HG02610 (cell line): Measurements from ENCODE around the gene IL31.

Source experiments
- ATAC-seq: cut with Tn5 transposase; IDR thresholded peaks from one replicate; pipeline ENCODE4 v1.9.1; 2021; ENCODE audit warnings: mild to moderate bottlenecking, moderate library complexity; ENCODE audit not compliant: unreplicated experiment

The IL31 gene

GRCh38 chr12:122159882-122160281 is 14.1 kb downstream of the IL31 start:
- no peak for ATAC-seq

- no peak for ATAC-seq
Measured at GRCh38 chr12:122158700-122159285, 15.2 kb downstream of the IL31 start.

- no peak for ATAC-seq
Measured at GRCh38 chr12:122155705-122156104, 18.3 kb downstream of the IL31 start.

DNA sequence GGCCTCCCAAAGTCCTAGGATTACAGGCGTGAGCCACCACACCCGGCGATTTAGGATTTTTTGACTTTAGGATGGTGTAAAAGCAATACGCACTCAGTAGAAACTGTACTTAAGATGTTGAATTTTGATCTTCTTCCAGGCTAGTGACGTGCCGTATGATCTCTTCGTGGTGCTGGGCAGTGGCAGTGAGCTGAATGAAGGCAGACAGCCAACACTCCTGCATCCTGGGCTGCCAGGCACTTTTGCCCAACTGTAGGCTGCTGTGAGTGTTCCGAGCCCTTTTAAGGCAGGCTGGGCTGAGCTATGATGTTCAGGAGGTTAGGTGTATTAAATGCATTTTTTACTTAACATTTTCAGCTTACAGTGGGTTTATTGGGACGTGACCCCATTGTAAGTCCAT is 21.3 kb downstream of the IL31 start:
- ATAC-seq: no peak

DNA sequence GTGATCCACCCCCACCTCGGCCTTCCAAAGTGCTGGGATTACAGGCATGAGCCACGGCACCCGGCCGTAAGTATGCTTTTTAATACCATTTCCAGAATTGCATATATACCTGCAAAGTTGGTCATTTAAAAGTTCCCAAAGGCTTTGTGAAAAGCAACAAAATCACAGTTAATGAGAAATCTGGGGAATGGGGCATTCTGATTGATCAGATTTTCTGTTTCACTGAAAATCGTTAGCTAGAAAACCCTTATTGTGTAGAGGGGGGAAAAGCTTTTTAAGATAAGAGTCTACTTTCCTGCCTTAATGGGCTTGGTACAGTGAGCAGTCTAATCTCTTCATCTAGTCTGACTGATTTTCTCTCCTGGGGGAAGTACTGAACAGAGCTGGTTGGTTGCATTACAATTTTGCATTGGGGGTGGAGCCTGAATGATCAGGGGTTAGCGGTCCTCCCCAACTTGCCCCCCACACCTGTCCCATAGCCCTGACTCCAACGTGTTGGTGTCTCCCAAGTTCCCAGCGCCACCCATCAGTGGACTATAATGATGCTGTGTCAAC is 23.8 kb downstream of the IL31 start:
- no peak for ATAC-seq

DNA sequence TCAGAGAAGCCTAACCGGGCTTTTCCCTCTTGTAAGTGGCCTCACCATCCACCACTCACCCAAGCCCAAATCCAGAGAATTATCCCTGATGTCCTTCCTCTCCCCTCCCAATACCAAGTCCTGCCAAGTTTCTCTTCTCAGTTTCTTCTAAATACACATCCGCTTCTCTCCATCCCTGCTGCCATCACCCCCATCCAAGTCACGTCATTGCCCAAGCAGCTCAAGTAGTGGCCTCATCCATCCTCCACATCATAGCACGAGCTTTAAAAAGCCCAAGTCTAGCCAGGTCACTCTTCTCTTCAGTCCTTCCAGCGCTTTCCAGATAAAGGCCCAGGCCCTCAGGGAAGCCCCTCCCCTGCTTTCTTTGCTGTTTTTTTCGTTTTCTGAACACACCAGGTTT is 25.4 kb downstream of the IL31 start:
- no peak for ATAC-seq

- no peak for ATAC-seq
Measured at GRCh38 chr12:122147514-122148290, 26.3 kb downstream of the IL31 start.

DNA sequence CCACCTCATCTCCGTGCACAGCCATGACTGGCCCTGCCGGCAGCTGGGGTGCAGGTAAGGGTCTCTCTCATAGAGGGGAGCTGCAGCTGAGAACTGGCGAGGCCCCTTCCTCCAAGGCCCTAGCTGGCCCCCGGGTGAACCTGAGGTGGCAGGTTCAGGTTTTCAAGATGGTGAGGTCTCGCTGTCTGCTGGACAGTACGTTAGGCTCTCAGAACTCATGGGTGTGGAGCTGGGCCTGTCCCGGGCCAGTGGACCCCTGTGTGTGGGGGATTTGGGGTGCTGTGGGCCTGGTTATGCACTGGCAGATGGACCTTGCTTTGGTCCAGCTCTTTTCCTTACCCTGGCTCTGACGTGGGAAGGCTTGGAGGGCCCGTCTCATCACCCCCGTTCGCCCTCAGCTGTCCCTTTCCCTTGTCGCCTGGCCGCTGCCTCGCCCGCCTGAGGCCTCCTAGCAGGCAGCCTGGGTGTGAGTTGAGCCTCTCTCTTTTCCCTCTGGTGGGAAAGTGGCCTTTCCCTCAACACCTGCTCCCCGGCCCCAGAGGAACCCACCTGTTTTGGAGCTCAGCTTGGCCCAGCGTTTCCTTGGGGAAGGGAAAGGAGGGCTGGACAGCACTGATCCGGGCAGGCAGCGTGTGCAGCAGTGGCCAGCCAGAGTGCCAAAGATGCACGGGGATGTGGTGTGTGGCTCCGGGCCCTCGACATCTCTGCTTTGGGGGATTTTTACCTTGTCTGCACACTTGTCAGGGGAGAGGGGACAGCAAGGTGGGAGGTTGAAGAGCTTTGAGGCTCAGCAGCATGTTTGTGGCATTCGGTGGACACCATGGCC is 28.3 kb downstream of the IL31 start:
- ATAC-seq: no peak

DNA sequence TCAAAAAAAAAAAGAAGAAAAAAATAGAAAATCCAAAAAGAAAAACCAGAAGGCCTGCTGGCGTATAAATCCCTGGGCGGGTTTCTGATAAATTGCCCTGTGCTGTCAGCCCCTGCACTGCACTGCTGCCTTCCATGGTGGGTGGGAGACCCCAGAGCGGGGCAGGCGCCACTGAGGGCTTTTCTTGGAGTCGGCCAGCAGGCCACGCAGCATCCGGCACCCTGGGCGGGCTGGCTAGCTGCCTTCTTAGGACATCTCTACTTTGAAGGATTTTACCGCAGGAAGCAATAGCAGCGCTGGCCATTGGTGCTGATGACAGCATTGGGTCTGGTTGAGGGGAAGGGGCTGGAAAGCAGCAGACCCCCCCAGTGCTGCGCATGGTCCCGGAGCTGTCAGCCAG is 29.1 kb downstream of the IL31 start:
- no peak for ATAC-seq

DNA sequence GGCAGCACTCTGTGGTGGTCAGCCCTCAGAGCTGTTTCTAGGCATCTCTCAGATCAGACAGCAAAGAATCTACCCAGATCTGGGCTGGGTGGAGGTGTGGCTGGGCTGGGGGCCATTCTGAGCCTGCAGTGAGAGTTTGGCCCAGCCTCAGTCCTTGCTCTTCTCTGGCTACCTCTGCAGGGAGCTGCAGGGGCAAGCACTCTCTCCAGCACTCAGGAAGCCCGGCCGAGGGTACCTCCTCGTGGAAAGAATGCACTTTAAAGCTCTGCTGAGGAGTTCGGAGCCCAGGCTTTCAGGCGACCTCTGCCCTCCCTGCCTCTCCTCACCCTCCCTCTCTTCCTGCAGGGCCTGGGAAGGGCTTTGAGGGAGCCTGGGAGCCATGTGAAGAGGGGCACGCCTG is 31.2 kb downstream of the IL31 start:
- ATAC-seq: no peak

DNA sequence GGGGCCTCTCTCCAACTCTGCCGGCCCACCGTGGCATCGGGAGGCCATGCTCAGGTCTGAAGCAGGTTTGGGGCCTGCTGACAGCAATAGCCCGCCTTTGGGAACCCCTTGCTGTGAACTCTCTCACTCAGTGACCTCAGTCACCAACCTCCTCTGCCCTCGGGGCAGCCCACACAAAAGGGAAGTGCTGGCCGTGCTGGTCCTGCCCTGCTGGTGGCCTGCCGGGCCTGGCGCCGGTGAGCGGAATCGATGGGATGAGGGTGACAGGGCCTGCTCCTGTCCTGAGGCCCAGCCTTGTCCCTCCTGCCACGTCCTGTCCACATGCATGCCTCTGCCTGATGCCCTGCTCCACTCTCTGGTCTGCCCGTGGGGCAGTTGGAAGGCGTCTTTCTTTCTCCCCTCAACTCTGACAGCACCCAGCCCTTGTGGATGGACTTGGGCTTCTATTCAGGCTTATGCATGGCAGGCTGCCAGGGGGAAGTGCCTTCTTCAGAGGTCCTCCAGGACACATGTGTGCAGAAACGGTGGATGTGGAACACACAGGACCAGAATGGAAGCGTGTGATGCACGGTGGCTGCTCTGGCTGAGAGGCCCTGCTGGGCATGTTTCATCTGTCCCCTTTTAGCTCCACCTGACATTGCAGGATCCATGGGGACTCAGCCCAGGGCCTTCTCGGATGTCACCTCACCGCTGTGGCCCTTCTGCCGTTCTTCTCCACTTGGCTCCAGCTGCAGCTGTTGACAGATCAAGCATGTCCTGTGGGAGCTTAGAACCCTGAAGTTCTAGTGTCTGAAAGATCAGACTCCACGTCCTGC is 31.9 kb downstream of the IL31 start:
- no peak for ATAC-seq

DNA sequence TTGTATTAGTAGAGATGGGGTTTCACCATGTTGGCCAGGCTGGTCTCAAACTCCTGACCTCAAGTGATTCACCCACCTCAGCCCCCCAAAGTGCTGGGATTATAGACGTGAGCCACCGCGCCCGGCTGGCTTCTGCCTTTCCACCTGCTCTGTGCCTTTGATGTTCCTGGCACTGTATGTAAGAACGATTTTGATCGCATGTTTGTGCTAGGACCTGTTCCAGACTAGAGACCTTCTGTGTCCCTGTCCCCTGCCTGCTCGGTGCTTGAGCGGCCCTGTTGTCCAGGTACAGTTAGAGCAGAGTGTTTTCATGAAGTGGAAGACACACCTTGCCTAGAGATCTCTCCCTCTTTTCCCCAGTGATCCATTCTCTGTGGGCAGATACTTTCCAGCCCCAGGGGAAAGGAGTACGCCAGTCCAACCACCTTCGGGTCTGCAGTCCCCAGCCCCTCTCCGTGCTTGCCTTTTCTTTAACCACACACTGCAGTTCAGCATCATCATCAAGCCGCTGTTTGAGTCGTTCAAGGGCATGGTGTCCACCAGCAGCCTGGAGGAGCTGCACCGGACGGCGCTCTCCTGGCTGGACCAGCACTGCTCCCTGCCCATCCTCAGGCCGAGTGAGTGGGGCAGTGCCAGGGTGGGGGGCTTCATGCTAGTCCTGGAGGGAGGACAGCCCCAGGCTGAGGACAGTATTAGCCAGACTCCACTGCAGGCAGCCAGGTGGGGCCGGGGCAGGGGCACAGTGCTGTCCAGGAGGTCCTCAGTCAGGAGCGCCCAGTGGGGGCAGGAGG is 33.4 kb downstream of the IL31 start:
- ATAC-seq: no peak

- no peak for ATAC-seq
Measured at GRCh38 chr12:122139941-122140340, 34.1 kb downstream of the IL31 start.

- no peak for ATAC-seq
Measured at GRCh38 chr12:122139266-122139665, 34.8 kb downstream of the IL31 start.

GRCh38 chr12:122138616-122139015 is 35.4 kb downstream of the IL31 start:
- ATAC-seq: no peak

DNA sequence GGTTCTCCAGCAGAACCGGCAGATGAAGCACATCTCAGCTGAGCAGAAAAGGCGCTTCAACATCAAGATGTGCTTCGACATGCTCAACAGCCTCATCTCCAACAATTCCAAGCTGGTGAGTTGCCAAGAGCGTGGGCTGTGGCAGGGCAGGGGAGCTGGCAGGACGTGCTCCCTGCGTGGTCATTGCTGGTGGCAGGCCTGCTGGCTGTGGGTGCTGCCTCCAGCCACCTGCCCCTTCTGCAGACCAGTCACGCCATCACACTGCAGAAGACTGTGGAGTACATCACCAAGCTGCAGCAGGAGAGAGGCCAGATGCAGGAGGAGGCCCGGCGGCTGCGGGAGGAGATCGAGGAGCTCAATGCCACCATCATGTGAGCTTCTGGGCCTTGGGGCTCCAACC is 35.8 kb downstream of the IL31 start:
- no peak for ATAC-seq

- no peak for ATAC-seq
Measured at GRCh38 chr12:122137681-122138080, 36.3 kb downstream of the IL31 start.

GRCh38 chr12:122137229-122137628 is 36.8 kb downstream of the IL31 start:
- no peak for ATAC-seq

- no peak for ATAC-seq
Measured at GRCh38 chr12:122135437-122136031, 38.5 kb downstream of the IL31 start.
